Activated T-cell treated with anti-CD3 and anti-CD28 coated beads, Interleukin-2, amount 50 U/mL, for 1 hour (primary cell): ENCODE results near the gene HELQ.
"Not testable (repeated sequence)": the region's sequence is repeated elsewhere in the genome, so short reads cannot be mapped to it uniquely, and the experiment has no call there.

Experiments used
- DNase-seq: peaks from one replicate; pipeline ENCODE4 v3.0.0-alpha.2; 2020

HELQ gene

DNA sequence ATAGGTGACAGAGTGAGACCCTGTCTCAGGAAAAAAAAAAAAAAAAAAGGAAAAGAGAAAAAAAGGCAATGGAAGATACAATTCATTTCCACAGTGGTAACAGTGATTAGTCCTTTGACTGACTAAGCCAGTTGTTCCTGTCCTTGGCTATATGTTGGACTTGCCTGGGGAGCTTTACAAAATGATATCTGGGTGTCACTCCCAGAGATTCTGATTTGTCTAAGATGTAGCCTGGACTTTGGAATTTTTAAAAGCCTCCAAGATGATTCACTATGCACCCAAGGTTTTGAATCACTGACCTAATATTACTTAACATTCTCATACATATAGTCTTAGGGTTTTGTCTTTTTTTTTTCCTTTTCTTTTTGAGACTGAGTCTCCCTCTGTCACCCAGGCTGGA lies 16.9 kb downstream of the HELQ start:
- no peak for DNase-seq

DNA sequence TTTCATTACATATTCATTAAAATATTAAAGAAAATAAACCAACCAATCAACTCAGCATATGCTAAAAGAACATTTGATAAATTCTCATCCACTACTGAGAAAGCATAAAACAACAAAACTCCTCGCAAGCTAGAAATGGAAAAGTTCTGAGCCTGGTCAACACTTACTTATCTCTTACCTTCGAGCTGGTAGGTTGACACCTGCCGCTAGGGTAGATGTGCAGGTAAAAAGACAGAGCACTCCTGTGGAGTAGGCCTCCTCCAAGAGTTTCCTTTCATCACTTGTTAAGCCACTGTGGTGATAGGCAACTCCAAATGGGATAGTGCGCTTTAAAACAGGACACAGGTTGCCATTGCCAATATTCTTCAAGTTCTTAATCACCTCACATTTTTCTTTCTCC lies 18.9 kb downstream of the HELQ start:
- DNase-seq: no peak

DNA sequence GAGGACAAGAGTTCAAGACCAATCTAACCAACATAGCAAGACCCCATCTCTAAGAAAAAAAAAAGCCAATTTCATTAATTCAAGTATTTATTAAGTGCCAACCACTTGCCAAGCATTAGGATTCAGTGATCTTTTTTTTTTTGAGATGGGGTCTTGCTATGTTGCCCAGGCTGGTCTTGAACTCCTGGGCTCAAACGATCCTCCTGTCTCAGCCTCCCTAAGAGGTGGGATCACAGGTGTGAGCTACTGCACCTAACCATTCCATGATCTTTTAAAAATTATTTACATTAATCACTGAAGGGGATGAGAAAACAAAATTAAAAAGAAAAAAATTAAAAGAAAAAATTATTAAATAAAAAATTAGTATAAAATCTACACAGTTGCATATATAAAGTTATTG lies 24.4 kb downstream of the HELQ start:
- no peak for DNase-seq

- no peak for DNase-seq
These were observed 37.4 kb downstream of the HELQ start for GRCh38 chr4:83418211-83418610.

GRCh38 chr4:83417566-83417965 lies 38.1 kb downstream of the HELQ start:
- DNase-seq: no peak

DNA sequence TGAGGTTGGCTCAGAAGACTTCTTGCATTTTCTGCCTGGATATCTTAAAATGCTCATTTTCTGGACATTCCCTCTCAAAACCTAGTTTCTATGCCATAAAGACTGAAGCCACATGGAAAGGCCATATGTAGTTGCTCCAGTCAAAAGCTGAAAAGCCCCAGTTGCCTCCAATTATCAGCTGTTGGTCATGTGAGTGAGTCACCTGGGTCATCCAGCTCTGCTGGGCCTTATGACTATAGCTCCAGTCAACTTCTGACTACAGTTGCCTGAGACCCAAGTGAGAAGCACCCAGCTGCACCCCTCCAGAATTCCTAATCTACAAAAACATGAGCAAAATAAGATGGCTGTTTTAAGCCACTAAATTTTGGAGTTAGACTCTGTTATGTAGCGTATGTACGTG lies 41.9 kb downstream of the HELQ start:
- DNase-seq: no peak

DNA sequence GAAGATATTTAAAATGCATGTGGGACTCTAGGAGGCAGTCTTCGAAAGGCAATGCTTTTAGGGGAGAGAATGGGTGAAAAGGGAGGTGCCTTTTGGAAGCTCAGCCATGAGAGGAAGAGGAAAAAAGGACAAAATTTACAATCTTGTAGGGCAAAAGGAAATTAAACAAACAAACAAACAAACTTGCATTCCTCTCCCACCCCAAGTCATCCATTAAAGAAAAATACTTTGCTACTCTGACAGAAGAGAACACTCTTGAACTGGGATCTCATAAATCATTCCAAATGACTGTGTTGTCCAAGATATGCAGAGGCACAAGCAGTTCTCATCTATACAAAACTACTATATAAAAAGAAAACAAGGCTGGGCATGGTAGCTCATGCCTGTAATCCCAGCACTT lies 46.7 kb downstream of the HELQ start:
- no peak for DNase-seq

GRCh38 chr4:83405844-83406816 lies 49.5 kb downstream of the HELQ start:
- DNase-seq: no peak

GRCh38 chr4:83398158-83398557 lies 57.5 kb downstream of the HELQ start:
- not testable (repeated sequence) for DNase-seq

GRCh38 chr4:83393908-83394307 lies 61.7 kb downstream of the HELQ start:
- DNase-seq: no peak

- no peak for DNase-seq
These were observed 63.1 kb downstream of the HELQ start for GRCh38 chr4:83392562-83392961.

DNA sequence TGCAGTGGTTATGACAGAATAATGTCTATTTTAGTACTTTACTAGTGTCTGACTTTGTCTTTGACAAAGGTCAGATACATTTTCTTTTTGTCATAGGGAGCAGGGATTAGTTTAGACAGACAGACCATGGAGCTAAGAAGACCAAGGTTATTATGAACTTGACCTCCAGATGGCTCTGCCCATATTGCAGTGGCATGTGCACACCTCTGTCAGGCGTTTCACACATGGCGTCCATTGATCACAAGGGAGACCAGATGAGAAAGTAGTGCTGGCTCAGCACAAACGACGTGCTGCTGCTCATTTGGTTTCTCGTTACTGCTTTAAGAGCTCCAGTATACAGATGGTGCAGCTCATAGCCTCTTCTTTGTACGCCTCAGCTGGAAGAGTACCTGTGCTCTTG lies 64.7 kb downstream of the HELQ start:
- no peak for DNase-seq

DNA sequence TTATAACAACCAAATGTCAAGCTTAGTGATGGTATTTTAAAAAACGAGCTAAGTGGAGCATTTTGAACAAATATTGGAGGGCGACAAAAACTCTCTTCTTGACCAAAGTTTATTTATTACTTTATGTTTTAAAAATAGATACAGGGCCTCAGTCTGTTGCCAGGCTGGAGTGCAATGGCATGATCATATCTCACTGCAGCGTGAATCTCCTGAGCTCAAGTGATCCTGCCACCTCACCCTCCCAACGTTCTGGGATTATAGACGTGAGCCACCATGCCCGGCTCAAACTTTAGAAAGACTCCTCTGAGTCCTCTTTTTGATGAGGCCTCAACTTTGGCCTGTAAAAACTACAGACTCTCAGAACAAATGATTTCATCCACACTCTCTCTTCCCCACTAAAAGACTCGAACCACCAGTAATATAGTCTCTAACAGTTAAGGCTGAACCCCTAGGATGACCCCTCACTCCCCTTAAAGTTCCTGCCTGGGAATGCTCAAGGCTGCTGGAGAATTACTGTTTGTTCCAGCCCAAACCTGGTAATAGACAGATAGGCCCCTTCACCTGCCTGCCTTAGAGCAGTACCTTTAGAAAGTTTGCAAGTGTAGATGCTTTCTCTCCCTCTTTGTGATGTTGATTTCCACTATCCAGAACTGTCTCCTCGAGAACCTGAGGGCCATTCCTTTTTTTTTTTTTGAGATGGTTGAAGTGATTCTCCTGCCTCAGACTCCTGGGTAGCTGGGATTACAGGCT lies 65.7 kb downstream of the HELQ start:
- no peak for DNase-seq

DNA sequence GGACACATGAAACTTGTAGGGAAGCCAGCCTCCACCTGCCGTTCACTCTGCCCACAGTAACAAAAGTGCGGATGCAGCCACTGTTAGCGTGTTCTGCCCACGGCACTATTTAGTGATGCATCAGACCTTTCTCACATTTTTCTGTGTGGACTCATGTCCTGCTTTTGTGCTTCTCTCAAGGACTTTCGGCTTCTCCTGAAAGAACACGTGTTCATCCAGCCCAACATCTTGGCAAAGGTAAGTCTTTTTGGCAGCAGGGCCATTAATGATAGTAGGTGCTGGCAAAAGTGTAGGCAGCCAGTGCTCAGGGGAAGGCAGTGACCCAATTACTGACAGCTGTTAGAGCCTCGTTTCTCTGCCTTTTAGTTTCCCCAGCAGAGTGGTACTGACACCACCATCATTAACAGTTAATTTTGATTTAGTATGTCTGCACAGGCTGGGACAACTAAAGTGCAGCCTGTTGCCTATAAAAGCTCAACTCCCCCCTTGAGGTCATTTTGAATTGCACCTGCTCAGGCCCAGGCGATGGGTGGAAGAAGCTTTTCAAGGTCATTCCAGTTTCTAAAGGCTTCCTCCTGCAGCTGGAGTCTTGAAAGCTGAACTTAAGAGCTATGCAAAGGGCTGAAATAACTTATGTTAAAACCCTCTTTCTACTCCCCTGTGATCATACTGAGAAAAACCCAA lies 66.4 kb downstream of the HELQ start:
- no peak for DNase-seq

- DNase-seq: no peak
These were observed 67.3 kb downstream of the HELQ start for GRCh38 chr4:83388313-83388676.

GRCh38 chr4:83387476-83388312 lies 67.9 kb downstream of the HELQ start:
- no peak for DNase-seq

- no peak for DNase-seq
These were observed 68.6 kb downstream of the HELQ start for GRCh38 chr4:83387012-83387411.

- no peak for DNase-seq
These were observed 72.8 kb downstream of the HELQ start for GRCh38 chr4:83382850-83383249.

DNA sequence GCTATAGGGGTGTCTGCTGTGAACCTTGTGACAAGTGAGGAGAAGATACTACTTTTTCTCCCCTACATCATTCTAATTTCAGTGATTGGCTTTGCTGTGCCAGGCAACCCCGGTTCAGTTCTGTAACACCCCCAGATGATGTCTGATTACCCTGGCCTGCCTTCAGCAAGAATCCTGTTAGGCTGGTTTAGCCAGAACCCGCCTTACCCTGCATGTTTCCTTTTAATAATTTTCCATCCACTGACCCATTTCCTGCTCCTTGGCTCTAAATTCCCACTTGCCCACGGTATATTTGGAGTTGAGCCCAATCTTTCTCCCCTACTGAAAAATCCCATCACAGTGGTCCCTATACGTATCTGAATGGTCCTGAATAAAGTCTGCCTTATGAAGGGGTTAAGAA lies 74.5 kb downstream of the HELQ start:
- no peak for DNase-seq

DNA sequence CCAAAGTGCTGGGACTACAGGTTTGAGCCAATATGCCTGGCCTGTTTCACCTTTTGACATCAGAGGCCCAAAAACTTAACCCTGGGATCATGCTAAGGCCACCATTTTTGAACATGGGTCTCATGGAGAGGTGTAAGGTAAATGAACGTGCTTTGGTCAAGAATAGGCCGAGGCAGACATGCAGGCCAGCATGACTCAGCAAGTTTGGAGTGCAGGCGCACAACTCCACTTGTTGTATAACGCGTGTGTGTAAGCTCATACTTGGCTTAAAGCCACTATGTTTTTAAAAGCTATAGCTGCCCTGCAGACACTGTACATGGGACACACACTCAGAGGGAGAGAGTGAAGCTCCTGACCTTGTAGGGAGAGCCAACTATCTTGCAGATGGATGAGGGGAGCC lies 77.2 kb downstream of the HELQ start:
- no peak for DNase-seq

DNA sequence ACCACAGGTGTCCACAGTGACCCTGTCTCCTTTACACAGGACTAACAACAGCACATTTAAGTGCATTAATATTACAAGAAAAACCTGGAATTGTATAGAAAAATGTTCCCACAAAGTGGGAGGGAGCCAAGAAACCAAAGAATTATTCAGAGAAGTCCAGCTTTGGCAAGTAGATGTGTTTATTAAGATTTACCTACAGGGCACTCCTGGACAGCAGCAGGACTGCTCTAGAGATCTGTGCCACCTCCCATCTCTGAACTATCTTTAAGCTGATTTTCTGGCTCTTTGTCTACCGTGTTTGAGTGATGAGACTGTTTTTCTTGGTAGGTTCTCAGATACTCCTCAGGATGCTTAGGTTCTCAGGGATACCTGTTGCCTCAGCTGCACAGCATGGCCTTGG lies 82.7 kb downstream of the HELQ start:
- no peak for DNase-seq

DNA sequence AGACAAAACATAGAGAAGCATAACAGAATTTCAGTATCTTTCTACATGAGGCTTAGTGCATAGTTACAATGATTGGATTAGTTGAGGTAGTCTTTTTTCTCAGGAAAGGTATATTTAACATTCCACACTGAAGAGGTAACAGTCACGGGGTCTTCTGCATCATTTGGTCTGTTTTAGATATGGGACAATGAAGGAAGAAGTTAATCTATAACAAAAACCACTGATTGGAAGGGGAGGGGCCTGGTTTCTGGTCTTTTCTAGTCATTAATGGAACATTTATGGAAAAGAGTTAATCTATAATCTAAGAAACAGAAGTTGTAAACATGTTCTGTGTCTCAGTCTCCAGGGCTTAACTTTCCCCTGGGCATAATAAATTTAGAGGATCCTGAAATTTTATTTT lies 83.7 kb downstream of the HELQ start:
- no peak for DNase-seq

DNA sequence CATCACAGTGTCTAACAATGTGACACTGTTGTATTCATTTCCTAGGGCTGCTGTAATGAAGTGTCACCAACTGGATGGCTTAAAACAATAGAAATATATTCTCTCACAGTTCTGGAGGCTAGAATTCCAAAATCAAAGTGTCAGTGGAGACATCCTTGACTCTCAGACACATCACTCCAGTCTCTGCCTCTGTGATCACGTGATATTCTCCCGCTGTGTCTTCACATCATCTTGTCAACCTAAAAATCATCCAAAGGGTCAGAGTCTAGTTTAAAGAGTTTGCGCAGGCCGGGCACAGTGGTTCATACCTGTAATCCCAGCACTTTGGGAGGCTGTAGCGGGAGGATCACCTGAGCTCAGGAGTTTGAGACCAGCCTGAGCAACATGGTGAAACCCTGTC lies 84.4 kb downstream of the HELQ start:
- no peak for DNase-seq
